ENCODE measurements around the gene IFITM10.

IFITM10 gene

GRCh38 chr11:1699771-1700170 lies 50.6 kb downstream of the IFITM10 start (continued):
- TF ChIP-seq, protein P1, sequence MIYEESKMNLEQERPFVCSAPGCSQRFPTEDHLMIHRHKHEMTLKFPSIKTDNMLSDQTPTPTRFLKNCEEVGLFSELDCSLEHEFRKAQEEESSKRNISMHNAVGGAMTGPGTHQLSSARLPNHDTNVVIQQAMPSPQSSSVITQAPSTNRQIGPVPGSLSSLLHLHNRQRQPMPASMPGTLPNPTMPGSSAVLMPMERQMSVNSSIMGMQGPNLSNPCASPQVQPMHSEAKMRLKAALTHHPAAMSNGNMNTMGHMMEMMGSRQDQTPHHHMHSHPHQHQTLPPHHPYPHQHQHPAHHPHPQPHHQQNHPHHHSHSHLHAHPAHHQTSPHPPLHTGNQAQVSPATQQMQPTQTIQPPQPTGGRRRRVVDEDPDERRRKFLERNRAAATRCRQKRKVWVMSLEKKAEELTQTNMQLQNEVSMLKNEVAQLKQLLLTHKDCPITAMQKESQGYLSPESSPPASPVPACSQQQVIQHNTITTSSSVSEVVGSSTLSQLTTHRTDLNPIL (CRISPR knock-in tag; IDR thresholded peaks at IDR 0.05; ENCODE audit: low read depth) = no peak
- no peak for TF ChIP-seq ISL1 (CRISPR knock-in tag; IDR thresholded peaks at IDR 0.05)

- TF ChIP-seq TOX (CRISPR knock-in tag; IDR thresholded peaks at IDR 0.05; ENCODE audit: borderline replicate concordance) (no peak), OSR1 (CRISPR knock-in tag; IDR thresholded peaks at IDR 0.05) (no peak), ESRRG (CRISPR knock-in tag; IDR thresholded peaks at IDR 0.05) (no peak), ARNTL (CRISPR knock-in tag; IDR thresholded peaks at IDR 0.05; ENCODE audit: borderline replicate concordance, low read depth) (no peak), RARB (CRISPR knock-in tag; IDR thresholded peaks at IDR 0.05) (no peak), CSDC2 (CRISPR knock-in tag; IDR thresholded peaks at IDR 0.05) (no peak), ZNF8 (CRISPR knock-in tag; IDR thresholded peaks at IDR 0.05) (no peak), POU6F1 (CRISPR knock-in tag; IDR thresholded peaks at IDR 0.05; ENCODE audit: borderline replicate concordance, low read depth) (no peak), GLIS3 (CRISPR knock-in tag; IDR thresholded peaks at IDR 0.05) (no peak)
- TF ChIP-seq, protein P2, sequence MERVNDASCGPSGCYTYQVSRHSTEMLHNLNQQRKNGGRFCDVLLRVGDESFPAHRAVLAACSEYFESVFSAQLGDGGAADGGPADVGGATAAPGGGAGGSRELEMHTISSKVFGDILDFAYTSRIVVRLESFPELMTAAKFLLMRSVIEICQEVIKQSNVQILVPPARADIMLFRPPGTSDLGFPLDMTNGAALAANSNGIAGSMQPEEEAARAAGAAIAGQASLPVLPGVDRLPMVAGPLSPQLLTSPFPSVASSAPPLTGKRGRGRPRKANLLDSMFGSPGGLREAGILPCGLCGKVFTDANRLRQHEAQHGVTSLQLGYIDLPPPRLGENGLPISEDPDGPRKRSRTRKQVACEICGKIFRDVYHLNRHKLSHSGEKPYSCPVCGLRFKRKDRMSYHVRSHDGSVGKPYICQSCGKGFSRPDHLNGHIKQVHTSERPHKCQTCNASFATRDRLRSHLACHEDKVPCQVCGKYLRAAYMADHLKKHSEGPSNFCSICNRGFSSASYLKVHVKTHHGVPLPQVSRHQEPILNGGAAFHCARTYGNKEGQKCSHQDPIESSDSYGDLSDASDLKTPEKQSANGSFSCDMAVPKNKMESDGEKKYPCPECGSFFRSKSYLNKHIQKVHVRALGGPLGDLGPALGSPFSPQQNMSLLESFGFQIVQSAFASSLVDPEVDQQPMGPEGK (CRISPR knock-in tag; IDR thresholded peaks at IDR 0.05; ENCODE audit: borderline replicate concordance) = no peak
- TF ChIP-seq, protein P1 (CRISPR knock-in tag; IDR thresholded peaks at IDR 0.05; ENCODE audit: low read depth) = no peak
- TF ChIP-seq, protein P3, sequence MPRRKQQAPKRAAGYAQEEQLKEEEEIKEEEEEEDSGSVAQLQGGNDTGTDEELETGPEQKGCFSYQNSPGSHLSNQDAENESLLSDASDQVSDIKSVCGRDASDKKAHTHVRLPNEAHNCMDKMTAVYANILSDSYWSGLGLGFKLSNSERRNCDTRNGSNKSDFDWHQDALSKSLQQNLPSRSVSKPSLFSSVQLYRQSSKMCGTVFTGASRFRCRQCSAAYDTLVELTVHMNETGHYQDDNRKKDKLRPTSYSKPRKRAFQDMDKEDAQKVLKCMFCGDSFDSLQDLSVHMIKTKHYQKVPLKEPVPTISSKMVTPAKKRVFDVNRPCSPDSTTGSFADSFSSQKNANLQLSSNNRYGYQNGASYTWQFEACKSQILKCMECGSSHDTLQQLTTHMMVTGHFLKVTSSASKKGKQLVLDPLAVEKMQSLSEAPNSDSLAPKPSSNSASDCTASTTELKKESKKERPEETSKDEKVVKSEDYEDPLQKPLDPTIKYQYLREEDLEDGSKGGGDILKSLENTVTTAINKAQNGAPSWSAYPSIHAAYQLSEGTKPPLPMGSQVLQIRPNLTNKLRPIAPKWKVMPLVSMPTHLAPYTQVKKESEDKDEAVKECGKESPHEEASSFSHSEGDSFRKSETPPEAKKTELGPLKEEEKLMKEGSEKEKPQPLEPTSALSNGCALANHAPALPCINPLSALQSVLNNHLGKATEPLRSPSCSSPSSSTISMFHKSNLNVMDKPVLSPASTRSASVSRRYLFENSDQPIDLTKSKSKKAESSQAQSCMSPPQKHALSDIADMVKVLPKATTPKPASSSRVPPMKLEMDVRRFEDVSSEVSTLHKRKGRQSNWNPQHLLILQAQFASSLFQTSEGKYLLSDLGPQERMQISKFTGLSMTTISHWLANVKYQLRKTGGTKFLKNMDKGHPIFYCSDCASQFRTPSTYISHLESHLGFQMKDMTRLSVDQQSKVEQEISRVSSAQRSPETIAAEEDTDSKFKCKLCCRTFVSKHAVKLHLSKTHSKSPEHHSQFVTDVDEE (CRISPR knock-in tag; IDR thresholded peaks at IDR 0.05) = no peak
- no peak for ATAC-seq
Observed at GRCh38 chr11:1696608-1697570, 53.5 kb downstream of the IFITM10 start, which contains the start of gene KRTAP5-6. KRTAP5-6 (plus strand) TSS chr11:1697195; CDS start chr11:1697246, 51 bp downstream.

GRCh38 chr11:1695548-1696108 lies 54.8 kb downstream of the IFITM10 start:
- ATAC-seq = no peak
- TF ChIP-seq ZNF8 (CRISPR knock-in tag; IDR thresholded peaks at IDR 0.05) (no peak), RARB (CRISPR knock-in tag; IDR thresholded peaks at IDR 0.05) (no peak), TOX (CRISPR knock-in tag; IDR thresholded peaks at IDR 0.05; ENCODE audit: borderline replicate concordance) (no peak)
- TF ChIP-seq, protein P3 (CRISPR knock-in tag; IDR thresholded peaks at IDR 0.05) = no peak
- TF ChIP-seq, protein P1 (CRISPR knock-in tag; IDR thresholded peaks at IDR 0.05; ENCODE audit: low read depth) = no peak
- TF ChIP-seq, protein P4, sequence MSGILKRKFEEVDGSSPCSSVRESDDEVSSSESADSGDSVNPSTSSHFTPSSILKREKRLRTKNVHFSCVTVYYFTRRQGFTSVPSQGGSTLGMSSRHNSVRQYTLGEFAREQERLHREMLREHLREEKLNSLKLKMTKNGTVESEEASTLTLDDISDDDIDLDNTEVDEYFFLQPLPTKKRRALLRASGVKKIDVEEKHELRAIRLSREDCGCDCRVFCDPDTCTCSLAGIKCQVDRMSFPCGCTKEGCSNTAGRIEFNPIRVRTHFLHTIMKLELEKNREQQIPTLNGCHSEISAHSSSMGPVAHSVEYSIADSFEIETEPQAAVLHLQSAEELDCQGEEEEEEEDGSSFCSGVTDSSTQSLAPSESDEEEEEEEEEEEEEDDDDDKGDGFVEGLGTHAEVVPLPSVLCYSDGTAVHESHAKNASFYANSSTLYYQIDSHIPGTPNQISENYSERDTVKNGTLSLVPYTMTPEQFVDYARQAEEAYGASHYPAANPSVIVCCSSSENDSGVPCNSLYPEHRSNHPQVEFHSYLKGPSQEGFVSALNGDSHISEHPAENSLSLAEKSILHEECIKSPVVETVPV (CRISPR knock-in tag; IDR thresholded peaks at IDR 0.05) = no peak
